Central memory CD8-positive, alpha-beta T cell (primary cell): ENCODE data around the gene TNFAIP8L1.
A peak's percentile ranks its signal among the peaks of the same experiment; 100 is the strongest.

Source experiments
- ATAC-seq: fragments of 150-1000 bp; cut with Tn5 transposase; replicated peaks from 2 replicates; pipeline ENCODE4 v1.10.0; 2022; ENCODE audit warnings: mild to moderate bottlenecking, moderate FRiP score, moderate number of reproducible peaks; ENCODE audit not compliant: poor library complexity, severe bottlenecking; ENCODE audit errors: extremely low read depth
- DNase-seq, 2 donors: peaks; one replicate each; pipeline ENCODE4 v3.0.0; 2021; ENCODE audit warnings: low spot score in 2 of 2
- H3K27ac Mint-ChIP-seq: one replicate; pipeline ENCODE4 v1.8.0; 2022; ENCODE audit warnings: low read depth, mild to moderate bottlenecking, moderate library complexity, mixed read lengths
- H3K27me3 Mint-ChIP-seq: one replicate; pipeline ENCODE4 v1.8.0; 2022; ENCODE audit warnings: mixed read lengths
- H3K36me3 Mint-ChIP-seq: one replicate; pipeline ENCODE4 v1.8.0; 2022; ENCODE audit warnings: mild to moderate bottlenecking, moderate library complexity, mixed read lengths; ENCODE audit not compliant: insufficient read depth
- H3K4me1 Mint-ChIP-seq: one replicate; pipeline ENCODE4 v1.8.0; 2022; ENCODE audit warnings: mixed read lengths
- H3K4me3 Mint-ChIP-seq: one replicate; pipeline ENCODE4 v1.8.0; 2022; ENCODE audit warnings: mild to moderate bottlenecking, moderate library complexity, mixed read lengths
- H3K9me3 Mint-ChIP-seq: one replicate; pipeline ENCODE4 v1.8.0; 2022; ENCODE audit warnings: mixed read lengths

TNFAIP8L1 gene

GRCh38 chr19:4641132-4641531 lies 1.8 kb downstream of the TNFAIP8L1 start:
- no peak overlapping the region for H3K4me3 Mint-ChIP-seq
- H3K27me3 Mint-ChIP-seq = no peaks in the 10 kb centered on the region
- ATAC-seq (no peak), DNase-seq (no peak)
- no peaks in the 10 kb centered on the region for H3K9me3 Mint-ChIP-seq
- H3K36me3 Mint-ChIP-seq = peaks cover under 1% of the 10 kb centered on the region
- peak overlapping the region; percentile 68 for H3K27ac Mint-ChIP-seq
- peaks cover 20% of the 10 kb centered on the region for H3K4me1 Mint-ChIP-seq

GRCh38 chr19:4642625-4643024 lies 3.3 kb downstream of the TNFAIP8L1 start:
- Mint-ChIP-seq H3K4me1 (peaks cover 20% of the 10 kb centered on the region), H3K9me3 (no peaks in the 10 kb centered on the region), H3K4me3 (no peak overlapping the region), H3K27me3 (no peaks in the 10 kb centered on the region), H3K36me3 (peaks cover 9% of the 10 kb centered on the region), H3K27ac (no peak overlapping the region)
- ATAC-seq (no peak), DNase-seq (no peak)

- Mint-ChIP-seq H3K4me3 (no peak overlapping the region), H3K4me1 (peaks cover under 1% of the 10 kb centered on the region), H3K9me3 (no peaks in the 10 kb centered on the region), H3K27me3 (no peaks in the 10 kb centered on the region), H3K36me3 (peaks cover 18% of the 10 kb centered on the region), H3K27ac (peak overlapping the region; percentile 67)
- no peak for DNase-seq
- no peak for ATAC-seq
Measured at GRCh38 chr19:4645718-4646117, 6.4 kb downstream of the TNFAIP8L1 start.

- Mint-ChIP-seq H3K4me3 (no peak overlapping the region), H3K27ac (no peak overlapping the region), H3K27me3 (no peaks in the 10 kb centered on the region), H3K9me3 (no peaks in the 10 kb centered on the region), H3K4me1 (no peaks in the 10 kb centered on the region), H3K36me3 (peaks cover 20% of the 10 kb centered on the region)
- no peak for ATAC-seq
- no peak for DNase-seq
Measured at GRCh38 chr19:4647676-4648644, 8.6 kb downstream of the TNFAIP8L1 start.

- Mint-ChIP-seq H3K9me3 (no peaks in the 10 kb centered on the region), H3K27me3 (no peaks in the 10 kb centered on the region), H3K4me3 (no peak overlapping the region), H3K36me3 (peaks cover 20% of the 10 kb centered on the region), H3K27ac (peak overlapping the region; percentile 50), H3K4me1 (no peaks in the 10 kb centered on the region)
- ATAC-seq (no peak), DNase-seq (no peak)
Measured at GRCh38 chr19:4649392-4650047, 10.2 kb downstream of the TNFAIP8L1 start.

- Mint-ChIP-seq H3K9me3 (no peaks in the 10 kb centered on the region), H3K27ac (peak overlapping the region; percentile 50), H3K4me3 (no peak overlapping the region), H3K4me1 (no peaks in the 10 kb centered on the region), H3K27me3 (no peaks in the 10 kb centered on the region), H3K36me3 (peaks cover 24% of the 10 kb centered on the region)
- ATAC-seq (no peak), DNase-seq (no peak)
Measured at GRCh38 chr19:4650159-4650558, 10.8 kb downstream of the TNFAIP8L1 start.

GRCh38 chr19:4652075-4652474 lies 12.8 kb downstream of the TNFAIP8L1 start:
- ATAC-seq (no peak), DNase-seq (no peak)
- Mint-ChIP-seq H3K27me3 (no peaks in the 10 kb centered on the region), H3K4me3 (no peak overlapping the region), H3K36me3 (peaks cover 27% of the 10 kb centered on the region), H3K27ac (no peak overlapping the region), H3K4me1 (no peaks in the 10 kb centered on the region), H3K9me3 (no peaks in the 10 kb centered on the region)

GRCh38 chr19:4653793-4654436 lies 14.6 kb downstream of the TNFAIP8L1 start:
- Mint-ChIP-seq H3K27me3 (no peaks in the 10 kb centered on the region), H3K27ac (peak overlapping the region; percentile 32), H3K9me3 (no peaks in the 10 kb centered on the region), H3K36me3 (peaks cover 26% of the 10 kb centered on the region), H3K4me3 (no peak overlapping the region), H3K4me1 (no peaks in the 10 kb centered on the region)
- DNase-seq (no peak), ATAC-seq (no peak)

- Mint-ChIP-seq H3K4me1 (no peaks in the 10 kb centered on the region), H3K36me3 (peaks cover 25% of the 10 kb centered on the region), H3K27me3 (no peaks in the 10 kb centered on the region), H3K4me3 (no peak overlapping the region), H3K9me3 (no peaks in the 10 kb centered on the region), H3K27ac (no peak overlapping the region)
- DNase-seq (no peak), ATAC-seq (no peak)
Measured at GRCh38 chr19:4654437-4655361, 15.4 kb downstream of the TNFAIP8L1 start.

GRCh38 chr19:4656102-4656501 lies 16.8 kb downstream of the TNFAIP8L1 start:
- H3K36me3 Mint-ChIP-seq = peaks cover 26% of the 10 kb centered on the region
- DNase-seq = no peak
- peaks cover 1% of the 10 kb centered on the region for H3K4me1 Mint-ChIP-seq
- no peaks in the 10 kb centered on the region for H3K27me3 Mint-ChIP-seq
- no peak for ATAC-seq
- peak overlapping the region; percentile 32 for H3K27ac Mint-ChIP-seq
- H3K4me3 Mint-ChIP-seq = no peak overlapping the region
- no peaks in the 10 kb centered on the region for H3K9me3 Mint-ChIP-seq

- no peak overlapping the region for H3K27ac Mint-ChIP-seq
- ATAC-seq (no peak), DNase-seq (no peak)
- H3K4me3 Mint-ChIP-seq = no peak overlapping the region
- H3K4me1 Mint-ChIP-seq = peaks cover 5% of the 10 kb centered on the region
- no peaks in the 10 kb centered on the region for H3K27me3 Mint-ChIP-seq
- H3K36me3 Mint-ChIP-seq = peaks cover 34% of the 10 kb centered on the region
- no peaks in the 10 kb centered on the region for H3K9me3 Mint-ChIP-seq
Measured at GRCh38 chr19:4657262-4657661, 17.9 kb downstream of the TNFAIP8L1 start.

- Mint-ChIP-seq H3K9me3 (no peaks in the 10 kb centered on the region), H3K4me1 (peaks cover 5% of the 10 kb centered on the region), H3K4me3 (no peak overlapping the region), H3K27me3 (no peaks in the 10 kb centered on the region), H3K27ac (peak overlapping the region; percentile 81), H3K36me3 (peaks cover 34% of the 10 kb centered on the region)
- ATAC-seq (no peak), DNase-seq (no peak)
Measured at GRCh38 chr19:4657835-4658234, 18.5 kb downstream of the TNFAIP8L1 start.
